COR-L47 (cell line): ENCODE measurements around the gene VPS37C.
"Not testable (repeated sequence)": the region's sequence is repeated elsewhere in the genome, so short reads cannot be mapped to it uniquely, and the experiment has no call there.

Experiments used
- DNase-seq: peaks from one replicate; lab custom pipeline; 2025; lab: John Stamatoyannopoulos, UW

Gene VPS37C

DNA sequence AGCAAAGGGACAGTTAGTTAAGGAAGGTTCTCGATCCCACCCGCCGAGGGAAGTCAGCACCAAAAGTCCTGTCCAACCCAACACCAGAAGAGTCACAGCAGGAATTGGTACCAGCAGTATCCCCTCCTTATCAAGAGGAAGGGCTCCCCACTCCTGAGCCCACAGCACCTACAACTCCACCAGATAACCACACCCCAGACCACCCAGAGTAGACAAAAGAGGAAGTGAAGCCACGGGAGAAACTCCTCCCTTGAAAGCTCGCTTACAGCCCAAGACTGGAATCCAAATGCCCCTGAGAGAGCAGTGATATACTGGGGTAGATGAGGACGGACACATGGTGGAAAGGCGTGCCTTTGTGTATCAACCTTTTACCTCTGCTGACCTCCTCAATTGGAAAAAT lies 66.2 kb downstream of the VPS37C start:
- DNase-seq = no peak

DNA sequence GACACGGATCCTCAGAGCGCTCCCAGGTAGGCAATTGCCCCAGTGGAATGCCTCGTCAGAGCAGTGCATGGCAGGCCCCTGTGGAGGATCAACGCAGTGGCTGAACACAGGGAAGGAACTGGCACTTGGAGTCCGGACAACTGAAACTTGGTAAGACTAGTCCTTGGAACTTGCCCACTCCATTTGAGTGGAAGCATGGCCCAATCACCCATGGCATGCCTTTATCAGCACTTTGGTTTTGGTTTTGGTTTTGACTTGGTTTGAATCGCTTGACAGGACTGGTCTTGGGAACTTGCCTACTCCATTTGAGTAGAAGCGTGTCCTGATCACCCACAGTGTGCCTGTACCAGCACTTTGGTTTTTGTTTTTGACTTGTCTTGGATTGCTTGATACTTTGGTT lies 67.1 kb downstream of the VPS37C start:
- DNase-seq = not testable (repeated sequence)

DNA sequence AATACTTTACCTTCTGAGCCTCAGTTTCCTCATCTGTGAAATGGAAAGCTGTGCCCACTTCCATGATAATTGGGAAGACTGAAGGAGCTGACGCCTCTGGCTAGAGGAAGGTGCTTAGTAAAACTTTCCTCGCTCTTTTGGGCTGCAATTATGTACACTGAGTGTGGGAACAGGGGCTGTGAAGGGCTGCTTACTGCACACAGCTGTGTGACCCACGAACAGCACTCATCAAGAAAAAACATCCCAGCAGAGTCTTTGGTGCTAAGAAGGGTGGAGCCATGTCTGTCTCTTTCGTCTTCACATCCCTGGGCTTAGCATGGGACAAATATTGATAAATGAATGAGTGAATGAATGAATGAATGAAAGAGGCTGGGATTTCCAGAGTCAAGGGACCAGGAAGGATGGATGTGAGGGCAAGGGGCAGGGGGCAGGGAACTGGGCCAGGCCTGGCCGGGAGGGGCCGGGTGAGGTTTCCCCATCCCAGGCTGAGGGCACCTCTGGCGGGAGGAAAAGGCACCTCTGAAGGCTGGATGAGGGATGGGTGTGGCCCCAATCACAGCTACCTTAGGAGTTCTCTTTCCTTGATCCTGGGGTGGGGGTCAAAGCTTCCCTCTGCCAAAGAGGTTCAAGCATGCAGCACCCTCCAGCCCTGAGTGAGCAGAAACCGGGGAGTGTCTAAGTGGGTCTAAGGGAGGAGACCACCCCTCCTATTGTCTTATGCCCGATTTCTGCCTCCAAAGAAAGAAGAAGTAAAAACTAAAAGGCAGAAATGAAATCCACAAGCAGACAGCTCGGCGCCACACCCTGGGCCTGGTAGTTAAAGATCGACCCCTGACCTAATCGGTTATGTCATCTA lies 68.1 kb downstream of the VPS37C start:
- DNase-seq = no peak

DNA sequence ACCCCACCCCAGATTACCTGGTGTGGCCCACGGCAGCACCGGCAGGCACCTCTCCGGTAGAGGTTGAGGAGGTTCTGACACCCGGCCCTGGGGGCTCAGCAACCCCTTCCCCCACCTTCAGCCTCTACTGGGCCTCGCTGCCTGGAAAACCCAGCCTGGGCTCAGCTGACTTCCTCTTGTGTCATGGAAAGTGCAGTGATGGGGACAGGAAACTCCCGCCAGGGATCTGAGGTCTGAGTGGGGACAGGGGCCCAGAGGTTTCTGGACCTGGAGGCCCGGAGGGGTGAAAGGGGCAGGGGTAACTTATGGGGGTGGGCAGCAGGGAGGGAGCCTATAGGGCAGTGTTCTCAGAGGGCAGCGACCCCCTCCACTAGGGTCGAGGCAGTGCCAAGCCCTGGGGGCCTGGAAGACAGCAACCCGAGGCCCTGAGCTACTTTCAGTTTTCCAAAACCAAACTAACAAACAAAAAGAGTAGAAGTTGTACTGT lies 68.9 kb downstream of the VPS37C start:
- DNase-seq = no peak

DNA sequence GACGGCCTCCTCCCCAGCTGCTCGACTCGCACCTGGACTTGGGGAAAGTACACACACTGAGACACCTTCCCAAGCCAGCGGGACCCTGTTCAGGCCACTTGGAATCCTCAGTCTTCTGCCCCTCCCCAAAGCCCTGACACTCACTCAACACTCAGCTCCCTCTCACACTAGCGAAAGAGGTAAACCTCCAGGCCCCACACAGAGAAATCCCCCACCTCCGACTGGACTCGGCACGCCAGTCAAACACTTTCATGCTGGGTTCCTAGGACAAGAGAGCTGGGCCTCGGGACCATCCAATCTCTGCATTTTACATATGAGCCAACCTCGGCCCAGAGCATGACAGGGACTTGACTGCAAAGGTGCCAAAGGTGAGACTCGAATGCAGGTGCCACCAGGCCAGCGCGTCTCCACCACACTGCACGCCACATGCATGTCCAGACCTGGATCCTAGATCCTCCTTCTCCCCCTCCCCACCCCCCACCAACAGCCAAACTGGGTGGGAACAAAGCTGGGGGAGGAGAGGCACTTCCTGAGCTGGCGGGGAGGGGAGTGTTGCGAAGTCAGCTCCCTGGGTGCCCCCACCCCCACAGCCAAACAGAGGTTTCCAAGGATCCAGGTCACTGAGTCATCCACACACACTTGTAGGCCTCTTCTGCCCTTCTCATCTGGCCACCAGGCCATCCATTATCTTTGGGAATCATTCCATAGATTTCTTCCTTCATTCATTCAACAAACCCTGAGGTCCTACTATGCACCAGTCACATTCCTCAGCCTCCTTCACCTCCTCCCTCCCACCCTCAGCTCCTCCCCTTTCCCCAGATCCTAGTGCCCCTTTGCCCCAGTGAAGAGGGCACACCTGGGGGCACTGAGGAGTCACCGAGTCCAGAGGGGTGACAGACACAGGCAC lies 69.6 kb downstream of the VPS37C start:
- DNase-seq = no peak

DNA sequence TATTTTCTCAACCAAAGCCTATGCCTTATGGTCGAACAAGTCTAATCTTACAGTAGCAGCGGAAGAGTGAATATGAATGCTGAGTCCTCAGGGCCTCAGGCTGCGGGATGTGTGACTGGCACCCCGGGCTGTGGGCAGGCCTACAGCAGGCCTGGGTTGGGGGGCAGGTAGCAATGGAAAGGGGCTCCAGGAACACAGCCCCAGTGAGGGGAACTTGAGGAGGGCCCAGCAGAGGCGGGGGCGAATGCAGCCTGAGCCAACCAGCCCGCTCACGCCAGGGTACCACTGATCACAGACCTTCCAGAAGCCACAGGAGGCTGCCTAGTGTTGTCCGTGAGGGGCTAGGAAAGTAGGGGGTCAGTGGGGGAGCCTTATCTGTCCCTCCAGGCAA lies 70.2 kb downstream of the VPS37C start:
- no peak for DNase-seq

DNA sequence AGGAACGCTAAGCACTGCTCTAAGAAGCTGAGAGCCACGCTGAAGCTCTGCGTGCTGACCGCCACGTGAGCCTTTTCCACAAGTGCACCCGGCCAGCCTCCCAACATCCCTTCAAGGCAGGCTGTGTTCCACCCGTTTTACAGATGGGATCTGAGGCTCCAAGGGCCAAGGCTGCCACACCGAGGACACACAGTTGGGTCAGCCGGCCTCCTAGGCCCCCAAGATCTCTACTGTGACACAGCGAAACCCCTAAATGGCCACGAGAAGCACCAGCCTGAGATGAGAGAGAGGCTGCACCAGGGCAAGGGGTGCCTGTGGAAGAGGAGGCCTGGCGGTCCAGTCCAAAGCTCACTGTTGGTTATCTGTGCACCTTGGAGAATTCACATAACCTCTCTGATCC lies 70.7 kb downstream of the VPS37C start:
- DNase-seq = no peak

DNA sequence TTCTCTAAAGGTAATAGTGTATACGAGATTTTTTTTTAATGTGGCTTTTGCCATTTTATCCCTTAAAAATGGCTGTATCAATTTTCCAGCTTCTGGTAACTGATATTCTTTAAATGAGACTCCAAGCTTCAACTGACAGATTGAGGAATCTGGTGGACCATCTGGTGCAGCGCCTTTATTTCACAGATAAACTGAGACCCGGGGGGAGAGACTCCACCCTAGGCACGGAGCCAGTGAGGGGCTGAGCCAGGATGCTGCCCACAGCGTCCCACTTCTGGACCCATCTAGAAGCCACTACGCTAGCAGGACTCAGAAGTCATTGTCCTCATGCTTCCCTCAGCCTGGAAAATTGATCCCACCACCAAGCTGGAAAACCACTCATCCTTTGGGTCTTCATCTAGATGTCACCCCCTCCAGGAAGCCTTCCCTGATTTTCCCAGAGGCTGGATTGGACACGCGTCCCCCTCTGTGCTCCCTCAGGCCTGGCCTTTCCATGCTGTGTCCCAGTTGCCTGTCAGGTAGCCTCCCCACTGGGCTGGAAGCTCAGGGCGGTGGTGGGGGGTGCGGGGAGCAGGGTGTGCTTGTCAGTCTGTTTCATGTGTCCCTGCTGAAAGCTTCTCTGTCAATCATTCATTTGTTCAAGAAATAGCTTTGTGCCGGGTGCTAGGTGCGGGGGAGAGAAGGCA lies 71.3 kb downstream of the VPS37C start:
- no peak for DNase-seq

DNA sequence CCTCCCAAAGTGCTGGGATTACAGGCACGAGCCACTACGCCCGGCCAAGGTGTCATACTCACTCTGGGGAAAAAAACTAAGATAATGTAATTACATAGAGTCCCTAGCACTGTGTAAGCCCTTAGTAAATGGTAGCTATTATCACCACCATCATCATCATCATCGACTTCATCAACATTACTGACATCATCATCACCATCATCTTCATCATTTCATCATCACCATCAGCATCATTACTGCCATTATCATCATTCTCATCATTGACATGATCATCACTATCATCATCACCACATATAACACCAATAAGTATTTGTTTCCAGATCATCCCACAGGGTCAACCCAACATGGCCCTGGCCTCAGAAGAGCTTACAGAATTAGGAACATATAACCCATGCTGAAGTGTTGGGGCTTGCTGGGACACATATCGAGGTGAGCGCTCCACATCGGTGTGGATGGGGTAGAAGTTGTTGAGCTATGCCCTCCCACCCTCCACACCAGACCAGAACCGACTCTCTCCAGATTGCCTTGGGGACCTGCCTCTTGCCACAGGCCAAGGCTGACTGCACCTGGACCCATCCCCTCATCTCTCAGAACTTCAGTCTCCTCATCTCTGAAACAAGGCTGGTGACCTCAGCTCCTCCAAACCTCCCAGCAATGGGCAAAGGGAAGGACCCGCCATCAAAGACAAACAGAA lies 73.7 kb downstream of the VPS37C start:
- DNase-seq = no peak

DNA sequence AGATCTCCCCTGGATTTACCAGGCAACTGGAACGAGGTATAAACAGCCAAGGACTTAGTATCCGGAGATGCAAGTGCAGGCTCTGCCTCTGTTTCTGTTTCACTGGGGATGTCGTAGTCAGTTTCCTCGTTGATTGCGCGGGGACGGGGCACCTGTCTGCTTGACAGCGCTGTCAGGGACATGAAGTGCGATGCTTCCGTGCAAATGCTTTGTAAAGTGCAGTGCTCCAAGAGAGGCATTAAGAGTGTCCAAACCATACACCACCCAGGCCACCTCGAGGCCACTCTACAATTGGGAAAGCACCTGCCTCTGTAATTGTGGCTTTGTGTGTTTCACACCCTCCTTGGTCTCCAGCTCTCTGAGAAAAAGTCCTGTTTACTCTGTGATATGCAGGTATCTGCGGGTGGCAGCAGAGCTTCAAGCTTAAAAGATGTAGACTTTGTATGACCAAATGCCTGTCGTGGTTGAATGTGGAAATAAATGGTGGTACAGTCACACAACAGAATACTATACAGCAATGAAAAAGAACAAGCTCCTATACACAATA lies 77.6 kb downstream of the VPS37C start:
- DNase-seq = no peak

DNA sequence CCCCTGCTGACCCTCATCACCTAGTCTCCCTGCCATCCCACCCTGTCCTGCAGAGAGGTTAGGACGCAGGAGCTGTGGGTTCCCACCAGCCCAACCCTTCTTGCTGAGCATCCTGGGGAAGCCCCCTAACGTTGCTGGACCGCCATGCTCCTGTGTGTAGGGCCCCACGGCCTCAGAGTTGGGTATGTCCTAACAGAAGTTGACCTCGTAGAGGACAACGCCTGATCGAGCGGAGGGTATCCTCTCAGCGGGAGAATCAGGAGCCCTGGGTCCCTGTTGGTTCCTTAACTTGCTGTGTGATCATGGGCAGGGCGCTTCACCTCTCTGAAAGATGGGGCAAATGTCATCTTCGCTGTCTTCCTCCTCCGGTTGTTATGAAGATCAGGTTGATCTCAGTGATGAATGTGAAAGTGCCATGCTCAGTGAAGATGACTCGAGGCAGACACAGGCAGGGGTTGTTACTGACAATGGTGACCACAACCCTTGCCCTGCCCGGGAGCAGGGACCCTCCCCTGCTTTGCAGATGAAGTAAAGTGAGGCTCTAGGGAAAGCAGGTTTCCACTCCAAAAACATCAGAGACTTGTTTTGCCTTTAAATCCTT lies 78.2 kb downstream of the VPS37C start:
- DNase-seq = no peak

DNA sequence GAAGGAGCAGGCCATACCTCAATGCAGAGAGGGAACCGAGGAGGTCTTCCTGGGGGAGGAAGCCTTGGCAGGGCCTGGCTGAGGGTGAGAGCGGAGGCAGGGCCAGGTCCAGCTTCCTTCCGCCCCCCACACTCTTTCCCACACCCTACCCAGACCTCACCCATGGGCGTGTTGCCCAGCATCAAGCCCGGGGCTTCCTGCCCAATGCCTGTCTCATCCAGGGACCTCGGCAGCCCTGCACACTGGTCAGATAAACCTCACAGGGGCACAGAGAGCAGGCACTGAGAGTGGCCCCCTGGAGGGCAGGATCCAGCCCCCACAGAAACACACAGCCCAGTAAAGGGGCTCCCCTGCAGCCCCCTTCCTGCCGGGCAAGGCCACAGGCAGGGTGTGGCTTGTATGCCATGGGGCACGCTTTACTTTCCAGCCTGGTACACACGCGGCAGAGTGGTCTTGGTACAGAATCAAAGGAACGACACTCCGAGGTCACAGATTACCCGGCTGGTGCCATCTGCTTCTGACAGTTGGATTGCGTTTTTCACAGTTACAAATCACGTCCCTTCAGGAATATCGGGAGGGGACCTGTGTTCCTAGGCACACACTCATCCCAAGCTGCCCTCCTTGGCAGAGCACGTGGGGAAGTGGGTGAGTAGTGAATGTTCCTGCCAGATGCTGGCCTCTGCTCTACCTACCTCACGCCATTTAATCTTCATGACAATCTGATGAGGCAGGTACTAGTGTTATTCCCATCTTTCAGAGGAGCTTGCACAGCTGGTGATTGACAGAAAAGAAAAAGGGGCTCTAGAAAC lies 79.0 kb downstream of the VPS37C start:
- DNase-seq = no peak

DNA sequence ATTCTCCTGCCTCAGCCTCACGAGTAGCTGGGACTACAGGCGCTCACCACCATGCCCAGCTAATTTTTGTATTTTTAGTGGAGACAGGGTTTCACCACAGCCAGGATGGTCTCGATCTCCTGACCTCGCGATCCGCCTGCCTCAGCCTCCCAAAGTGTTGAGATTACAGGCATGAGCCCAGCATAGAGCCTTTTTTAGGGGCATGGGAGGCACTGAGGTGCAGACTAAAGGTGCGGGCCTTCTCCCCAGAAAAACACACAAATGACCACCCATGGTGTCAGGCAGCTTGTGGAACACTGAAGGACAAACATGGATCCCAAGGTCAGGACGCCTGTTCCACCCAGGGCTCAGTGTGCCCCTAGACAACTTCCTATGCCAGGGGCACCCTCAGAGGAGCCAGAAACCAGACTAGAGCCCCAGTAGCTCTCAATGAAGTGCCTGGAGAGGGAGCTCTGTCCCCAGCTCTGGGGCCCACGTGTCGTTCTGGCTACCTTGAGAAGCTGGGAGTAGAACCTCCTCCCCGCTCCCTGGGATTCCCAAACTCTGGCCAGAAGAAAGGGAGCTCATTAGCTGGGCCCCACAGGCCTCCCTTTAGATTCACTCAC lies 80.1 kb downstream of the VPS37C start:
- no peak for DNase-seq

DNA sequence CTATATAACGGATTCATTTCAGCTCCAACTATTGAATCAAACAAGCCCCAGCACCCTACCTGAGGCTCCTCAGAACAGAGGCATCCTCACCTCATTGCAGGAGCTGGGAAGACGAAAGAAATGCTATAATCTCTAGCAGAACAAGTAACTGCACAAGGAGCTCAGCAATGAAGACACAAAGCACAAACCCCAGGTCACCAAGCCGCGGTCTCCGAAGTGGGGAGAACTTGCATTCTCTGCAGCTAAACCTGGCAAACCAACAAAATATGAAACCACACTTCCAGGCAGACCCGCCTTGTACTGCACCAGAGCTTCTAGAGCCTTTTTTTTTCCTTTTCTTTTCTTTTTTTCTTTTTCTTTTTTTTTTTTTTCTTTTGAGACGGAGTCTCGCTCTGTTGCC lies 80.7 kb downstream of the VPS37C start:
- no peak for DNase-seq
